HCT116 (cell line): ENCODE results near the gene C9orf78.

Source experiments
- POLR2AphosphoS5 ChIP-seq: IDR thresholded peaks from 2 replicates; pipeline ENCODE4 v1.6.1; 2011; ENCODE audit warnings: mild to moderate bottlenecking, low read depth, low read length, moderate library complexity
- ZNF274 ChIP-seq: fragments of 200-500 bp; sonication (Bioruptor generic); IDR thresholded peaks from 2 replicates; pipeline ENCODE4 v1.6.1; 2014; ENCODE audit warnings: mild to moderate bottlenecking, low read depth, low read length, inconsistent platforms
- TF ChIP-seq, protein P1 (sequence below), 3 experiments: fragments of 200-600 bp in 1 of 3; sonication (generic) in 1 of 3; IDR thresholded peaks in 2 of 3; conservative IDR thresholded peaks in 1 of 3; 2 replicates each; pipeline ENCODE4 v1.5.1; 2012 to 2017; ENCODE audit warnings: low read depth in 2 of 3, low read length in 2 of 3, antibody characterized with exemption in 1 of 3, borderline replicate concordance in 1 of 3, control low read depth in 1 of 3, mild to moderate bottlenecking in 1 of 3, mixed read lengths in 1 of 3, mixed run types in 1 of 3, moderate library complexity in 1 of 3; ENCODE audit not compliant: insufficient read depth in 1 of 3

DNA sequence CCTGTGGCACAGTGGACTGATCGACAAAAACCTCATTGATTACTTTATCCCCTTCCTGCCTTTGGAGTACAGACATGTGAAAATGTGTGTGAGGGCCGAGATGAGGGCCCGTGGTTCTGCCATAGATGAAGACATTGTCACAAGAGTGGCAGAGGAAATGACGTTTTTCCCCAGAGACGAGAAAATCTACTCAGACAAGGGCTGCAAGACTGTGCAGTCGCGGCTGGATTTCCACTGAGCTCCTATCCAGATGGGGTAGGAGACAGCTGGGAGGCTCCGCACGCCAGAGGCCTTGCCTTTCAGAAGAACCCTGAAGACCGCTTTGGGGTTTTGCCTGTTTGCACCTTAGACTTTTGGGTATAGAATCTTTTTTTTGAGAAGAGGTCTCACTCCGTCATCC, 25.7 kb downstream of the C9orf78 start:
- TF ChIP-seq, protein P1, sequence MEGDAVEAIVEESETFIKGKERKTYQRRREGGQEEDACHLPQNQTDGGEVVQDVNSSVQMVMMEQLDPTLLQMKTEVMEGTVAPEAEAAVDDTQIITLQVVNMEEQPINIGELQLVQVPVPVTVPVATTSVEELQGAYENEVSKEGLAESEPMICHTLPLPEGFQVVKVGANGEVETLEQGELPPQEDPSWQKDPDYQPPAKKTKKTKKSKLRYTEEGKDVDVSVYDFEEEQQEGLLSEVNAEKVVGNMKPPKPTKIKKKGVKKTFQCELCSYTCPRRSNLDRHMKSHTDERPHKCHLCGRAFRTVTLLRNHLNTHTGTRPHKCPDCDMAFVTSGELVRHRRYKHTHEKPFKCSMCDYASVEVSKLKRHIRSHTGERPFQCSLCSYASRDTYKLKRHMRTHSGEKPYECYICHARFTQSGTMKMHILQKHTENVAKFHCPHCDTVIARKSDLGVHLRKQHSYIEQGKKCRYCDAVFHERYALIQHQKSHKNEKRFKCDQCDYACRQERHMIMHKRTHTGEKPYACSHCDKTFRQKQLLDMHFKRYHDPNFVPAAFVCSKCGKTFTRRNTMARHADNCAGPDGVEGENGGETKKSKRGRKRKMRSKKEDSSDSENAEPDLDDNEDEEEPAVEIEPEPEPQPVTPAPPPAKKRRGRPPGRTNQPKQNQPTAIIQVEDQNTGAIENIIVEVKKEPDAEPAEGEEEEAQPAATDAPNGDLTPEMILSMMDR (IDR thresholded peaks at IDR 0.05 in 2 of 3, conservative IDR thresholded peaks at IDR 0.05 in 1 of 3; ENCODE audit: borderline replicate concordance in 1 of 3, insufficient read depth in 1 of 3, low read depth in 2 of 3, low read length in 2 of 3), result no peak
- no peak for TF ChIP-seq POLR2AphosphoS5
- TF ChIP-seq ZNF274, result no peak
